GM12891 (cell line): ENCODE results near the gene EXOC4.

ENCODE experiments used
- PAX5 ChIP-seq: IDR thresholded peaks from 2 replicates; pipeline ENCODE4 v1.6.1; 2011; ENCODE audit warnings: low read length, moderate library complexity, mild to moderate bottlenecking; ENCODE audit not compliant: insufficient read depth, severe bottlenecking
- POLR2A ChIP-seq: IDR thresholded peaks from 2 replicates; pipeline ENCODE4 v1.6.1; 2011; ENCODE audit warnings: low read depth, low read length, control low read depth
- POLR2AphosphoS5 ChIP-seq: IDR thresholded peaks from 2 replicates; pipeline ENCODE4 v1.6.1; 2011; ENCODE audit warnings: low read depth, low read length, control low read depth
- POU2F2 ChIP-seq: IDR thresholded peaks from 2 replicates; pipeline ENCODE4 v1.6.1; 2011; ENCODE audit warnings: low read depth, mild to moderate bottlenecking, control low read depth, low read length, moderate library complexity
- SPI1 ChIP-seq: IDR thresholded peaks from 2 replicates; pipeline ENCODE4 v1.6.1; 2011; ENCODE audit warnings: low read depth, low read length, control low read depth
- TAF1 ChIP-seq: IDR thresholded peaks from 2 replicates; pipeline ENCODE4 v1.6.1; 2011; ENCODE audit warnings: low read depth, low read length, control low read depth

GRCh38 chr7:133489906-133490305 lies 237.0 kb downstream of the EXOC4 start:
- no peak for TF ChIP-seq POLR2A
- TF ChIP-seq POU2F2: no peak
- TF ChIP-seq POLR2AphosphoS5: no peak
- no peak for TF ChIP-seq TAF1
- TF ChIP-seq SPI1: no peak
- no peak for TF ChIP-seq PAX5
